IMR-90 (cell line): ENCODE data around the gene HES1.

ENCODE experiments used
- CEBPB ChIP-seq: IDR thresholded peaks from 2 replicates; pipeline ENCODE4 v1.6.1; 2012; ENCODE audit warnings: low read depth, low read length, improper control_type of control experiment
- POLR2A ChIP-seq: IDR thresholded peaks from 2 replicates; pipeline ENCODE4 v1.6.1; 2012; ENCODE audit warnings: mild to moderate bottlenecking, low read depth, low read length
- RFX5 ChIP-seq: IDR thresholded peaks from 2 replicates; pipeline ENCODE4 v1.8.0; 2012; ENCODE audit warnings: low read depth, mild to moderate bottlenecking, low read length, moderate library complexity
- SMC3 ChIP-seq: fragments of 150-350 bp; IDR thresholded peaks from 2 replicates; pipeline ENCODE4 v1.6.1; 2016; ENCODE audit warnings: low read depth, mild to moderate bottlenecking, antibody characterized with exemption, low read length, moderate library complexity
- TF ChIP-seq, protein P1 (sequence below): conservative IDR thresholded peaks from 2 replicates; pipeline ENCODE4 v1.5.1; 2012; ENCODE audit warnings: mild to moderate bottlenecking, low read depth, low read length, improper control_type of control experiment
- TF ChIP-seq, protein P2 (sequence below): fragments of 150-350 bp; IDR thresholded peaks from 2 replicates; pipeline ENCODE4 v1.6.1; 2016; ENCODE audit warnings: low read depth, mild to moderate bottlenecking, low read length, moderate library complexity, borderline replicate concordance

DNA sequence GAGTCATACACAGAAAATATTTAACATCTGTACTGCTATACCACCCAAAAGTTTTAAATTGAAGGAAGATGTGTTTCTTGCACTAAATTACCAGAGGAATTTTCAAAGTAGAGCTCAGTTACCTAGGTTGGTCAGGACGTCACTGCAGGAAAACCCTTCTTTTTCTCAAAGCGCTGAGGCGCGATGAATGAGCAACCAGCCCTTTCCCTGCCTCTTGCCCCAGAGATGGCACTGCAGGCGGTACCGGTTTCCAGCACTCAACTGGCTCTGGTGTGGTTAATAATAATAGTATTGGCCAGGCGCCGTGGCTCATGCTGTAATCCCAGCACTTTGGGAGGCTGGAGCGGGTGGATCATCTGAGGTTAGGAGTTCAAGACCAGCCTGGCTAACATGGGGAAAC lies 49.3 kb downstream of the HES1 start:
- TF ChIP-seq SMC3 (no peak), RFX5 (no peak), POLR2A (no peak), CEBPB (no peak)
- TF ChIP-seq, protein P1, sequence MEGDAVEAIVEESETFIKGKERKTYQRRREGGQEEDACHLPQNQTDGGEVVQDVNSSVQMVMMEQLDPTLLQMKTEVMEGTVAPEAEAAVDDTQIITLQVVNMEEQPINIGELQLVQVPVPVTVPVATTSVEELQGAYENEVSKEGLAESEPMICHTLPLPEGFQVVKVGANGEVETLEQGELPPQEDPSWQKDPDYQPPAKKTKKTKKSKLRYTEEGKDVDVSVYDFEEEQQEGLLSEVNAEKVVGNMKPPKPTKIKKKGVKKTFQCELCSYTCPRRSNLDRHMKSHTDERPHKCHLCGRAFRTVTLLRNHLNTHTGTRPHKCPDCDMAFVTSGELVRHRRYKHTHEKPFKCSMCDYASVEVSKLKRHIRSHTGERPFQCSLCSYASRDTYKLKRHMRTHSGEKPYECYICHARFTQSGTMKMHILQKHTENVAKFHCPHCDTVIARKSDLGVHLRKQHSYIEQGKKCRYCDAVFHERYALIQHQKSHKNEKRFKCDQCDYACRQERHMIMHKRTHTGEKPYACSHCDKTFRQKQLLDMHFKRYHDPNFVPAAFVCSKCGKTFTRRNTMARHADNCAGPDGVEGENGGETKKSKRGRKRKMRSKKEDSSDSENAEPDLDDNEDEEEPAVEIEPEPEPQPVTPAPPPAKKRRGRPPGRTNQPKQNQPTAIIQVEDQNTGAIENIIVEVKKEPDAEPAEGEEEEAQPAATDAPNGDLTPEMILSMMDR = no peak
- TF ChIP-seq, protein P2, sequence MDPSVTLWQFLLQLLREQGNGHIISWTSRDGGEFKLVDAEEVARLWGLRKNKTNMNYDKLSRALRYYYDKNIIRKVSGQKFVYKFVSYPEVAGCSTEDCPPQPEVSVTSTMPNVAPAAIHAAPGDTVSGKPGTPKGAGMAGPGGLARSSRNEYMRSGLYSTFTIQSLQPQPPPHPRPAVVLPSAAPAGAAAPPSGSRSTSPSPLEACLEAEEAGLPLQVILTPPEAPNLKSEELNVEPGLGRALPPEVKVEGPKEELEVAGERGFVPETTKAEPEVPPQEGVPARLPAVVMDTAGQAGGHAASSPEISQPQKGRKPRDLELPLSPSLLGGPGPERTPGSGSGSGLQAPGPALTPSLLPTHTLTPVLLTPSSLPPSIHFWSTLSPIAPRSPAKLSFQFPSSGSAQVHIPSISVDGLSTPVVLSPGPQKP = no peak
